Right renal pelvis (tissue), 4 donors: ENCODE measurements around the gene SYT10. TPM values are rescaled to one million over a fixed set of nuclear protein-coding genes. Genes with fewer than 3 reads are reported as not detected.
"Not testable (repeated sequence)": the region's sequence is repeated elsewhere in the genome, so short reads cannot be mapped to it uniquely, and the experiment has no call there.

Source experiments
- DNase-seq, 4 donors: peaks; one replicate each; pipeline ENCODE4 v3.0.0-alpha.2; 2013; ENCODE audit warnings: low read depth in 4 of 4, low spot score in 3 of 4, missing footprints in 1 of 4
- polyA plus RNA-seq, 4 donors: library from polyadenylated mRNA; unstranded; fragments of 120-200 nt; gene quantifications; one replicate each; pipeline ENCODE4 v1.2.1, GENCODE V29; 2013; ENCODE audit not compliant: insufficient read length in 4 of 4

Gene SYT10
- polyA plus RNA-seq, 4 donors, result 0.56 to 1.1 (median 0.72) TPM

GRCh38 chr12:33370318-33370717, 69.3 kb downstream of the SYT10 start:
- no peak for DNase-seq

GRCh38 chr12:33357181-33357580, 82.4 kb downstream of the SYT10 start:
- no peak for DNase-seq

- DNase-seq, result no peak
Measured at GRCh38 chr12:33349791-33350190, 89.8 kb downstream of the SYT10 start.

- DNase-seq, result not testable (repeated sequence)
Measured at GRCh38 chr12:33331961-33332398, 107.6 kb downstream of the SYT10 start.

GRCh38 chr12:33330940-33331339, 108.7 kb downstream of the SYT10 start:
- DNase-seq, result no peak
